ENCODE data around the gene ARHGAP15.

ARHGAP15 gene

GRCh38 chr2:143146366-143146765, 17.1 kb downstream of the ARHGAP15 start:
- no peak overlapping the region for H3K4me3 ChIP-seq (ENCODE audit: low read depth, low read length)
- TF ChIP-seq CTCF (IDR thresholded peaks at IDR 0.05; ENCODE audit: low read depth, low read length), result no peak

- no peak for TF ChIP-seq CTCF (IDR thresholded peaks at IDR 0.05; ENCODE audit: low read depth, low read length)
- no peak overlapping the region for H3K4me3 ChIP-seq (ENCODE audit: low read depth, low read length)
Measured at GRCh38 chr2:143146815-143147530, 17.8 kb downstream of the ARHGAP15 start.

- no peak for TF ChIP-seq CTCF (IDR thresholded peaks at IDR 0.05; ENCODE audit: low read depth, low read length)
- H3K4me3 ChIP-seq (ENCODE audit: low read depth, low read length), result no peak overlapping the region
Measured at GRCh38 chr2:143148011-143148410, 18.8 kb downstream of the ARHGAP15 start.

GRCh38 chr2:143148757-143149156, 19.5 kb downstream of the ARHGAP15 start:
- TF ChIP-seq CTCF (IDR thresholded peaks at IDR 0.05; ENCODE audit: low read depth, low read length), result no peak
- no peak overlapping the region for H3K4me3 ChIP-seq (ENCODE audit: low read depth, low read length)

- H3K4me3 ChIP-seq (ENCODE audit: low read depth, low read length), result no peak overlapping the region
- no peak for TF ChIP-seq CTCF (IDR thresholded peaks at IDR 0.05; ENCODE audit: low read depth, low read length)
Measured at GRCh38 chr2:143150287-143150686, 21.1 kb downstream of the ARHGAP15 start.

- TF ChIP-seq CTCF (IDR thresholded peaks at IDR 0.05; ENCODE audit: low read depth, low read length), result no peak
- no peak overlapping the region for H3K4me3 ChIP-seq (ENCODE audit: low read depth, low read length)
Measured at GRCh38 chr2:143151111-143151752, 22.0 kb downstream of the ARHGAP15 start.

- no peak for TF ChIP-seq CTCF (IDR thresholded peaks at IDR 0.05; ENCODE audit: low read depth, low read length)
Measured at GRCh38 chr2:143152219-143152618, 23.0 kb downstream of the ARHGAP15 start.

More at GRCh38 chr2:143152219-143152618, 23.0 kb downstream of the ARHGAP15 start:
- H3K4me3 ChIP-seq (ENCODE audit: low read depth, low read length), result no peak overlapping the region
